KMS-11 (cell line): ENCODE results near the gene ADGRL4.

ENCODE experiments used
- H2AFZ ChIP-seq: fragments of 200-600 bp; sonication (generic); 2 replicates; pipeline ENCODE4 v1.6.1; 2016; ENCODE audit warnings: antibody characterized with exemption, mixed run types, low read depth
- H3K27ac ChIP-seq: fragments of 200-600 bp; sonication (generic); 2 replicates; pipeline ENCODE4 v1.6.1; 2016; ENCODE audit warnings: mild to moderate bottlenecking, mixed run types
- H3K27me3 ChIP-seq: fragments of 200-600 bp; sonication (generic); 2 replicates; pipeline ENCODE4 v1.6.1; 2017; ENCODE audit warnings: mild to moderate bottlenecking, low read depth, mixed run types, moderate library complexity; ENCODE audit not compliant: insufficient read depth
- H3K36me3 ChIP-seq: fragments of 200-600 bp; sonication (generic); 2 replicates; pipeline ENCODE4 v1.6.1; 2017; ENCODE audit warnings: mild to moderate bottlenecking, mixed run types; ENCODE audit not compliant: insufficient read depth
- H3K4me1 ChIP-seq: fragments of 200-600 bp; sonication (generic); 2 replicates; pipeline ENCODE4 v1.6.1; 2016; ENCODE audit warnings: mild to moderate bottlenecking, low read depth, mixed run types; ENCODE audit not compliant: poor library complexity, severe bottlenecking
- H3K4me2 ChIP-seq: fragments of 200-600 bp; sonication (generic); 2 replicates; pipeline ENCODE4 v1.7.0; 2016; ENCODE audit warnings: mild to moderate bottlenecking, mixed run types
- H3K4me3 ChIP-seq: fragments of 200-600 bp; sonication (generic); IDR thresholded peaks from 2 replicates; pipeline ENCODE4 v1.6.1; 2017; ENCODE audit warnings: low read depth, low read length, mixed read lengths; ENCODE audit not compliant: insufficient read depth
- H3K79me2 ChIP-seq: fragments of 200-600 bp; sonication (generic); 2 replicates; pipeline ENCODE4 v1.6.1; 2016; ENCODE audit warnings: low read depth, mixed run types; ENCODE audit not compliant: insufficient read depth
- H3K9ac ChIP-seq: fragments of 200-600 bp; sonication (generic); 2 replicates; pipeline ENCODE4 v1.6.1; 2016; ENCODE audit warnings: mild to moderate bottlenecking, mixed run types
- H4K20me1 ChIP-seq: fragments of 200-600 bp; sonication (generic); 2 replicates; pipeline ENCODE4 v1.6.1; 2016; ENCODE audit warnings: mild to moderate bottlenecking, mixed run types; ENCODE audit not compliant: insufficient read depth
- TF ChIP-seq, protein P1 (sequence below): fragments of 200-600 bp; sonication (generic); conservative IDR thresholded peaks from 2 replicates; pipeline ENCODE4 v1.6.1; 2017; ENCODE audit warnings: low read depth, mild to moderate bottlenecking, antibody characterized with exemption, low read length, moderate library complexity, mixed read lengths

Gene ADGRL4

DNA sequence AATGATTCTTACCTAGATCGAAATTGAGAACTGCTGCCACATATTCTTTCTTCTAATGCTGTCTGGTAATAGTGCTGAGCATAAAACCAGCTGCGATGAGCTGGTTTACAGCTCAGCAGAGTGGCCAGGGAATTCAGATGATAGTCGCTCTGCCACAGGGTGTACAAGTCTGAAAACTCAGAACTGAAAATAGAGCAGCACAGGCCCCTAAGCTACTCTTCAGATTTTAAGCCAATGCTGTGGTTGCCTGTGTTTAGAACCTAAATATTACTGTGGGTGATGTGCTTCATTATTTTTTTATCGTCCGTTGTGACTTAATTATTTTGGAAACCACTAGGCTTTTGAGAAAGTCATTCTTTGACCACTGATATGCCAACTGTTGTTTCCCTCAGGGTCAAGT is 152.0 kb downstream of the ADGRL4 start:
- no peaks in the 10 kb centered on the region for H3K79me2 ChIP-seq
- no peaks in the 10 kb centered on the region for H4K20me1 ChIP-seq
- H3K27ac ChIP-seq, result peak overlapping the region; percentile 76
- H2AFZ ChIP-seq, result 0 out of 2 replicates have a peak overlapping the region, but pooled peaks have one; percentile 14
- peak overlapping the region; percentile 82 for H3K4me2 ChIP-seq
- H3K4me1 ChIP-seq, result peaks cover 40% of the 10 kb centered on the region
- TF ChIP-seq, protein P1, sequence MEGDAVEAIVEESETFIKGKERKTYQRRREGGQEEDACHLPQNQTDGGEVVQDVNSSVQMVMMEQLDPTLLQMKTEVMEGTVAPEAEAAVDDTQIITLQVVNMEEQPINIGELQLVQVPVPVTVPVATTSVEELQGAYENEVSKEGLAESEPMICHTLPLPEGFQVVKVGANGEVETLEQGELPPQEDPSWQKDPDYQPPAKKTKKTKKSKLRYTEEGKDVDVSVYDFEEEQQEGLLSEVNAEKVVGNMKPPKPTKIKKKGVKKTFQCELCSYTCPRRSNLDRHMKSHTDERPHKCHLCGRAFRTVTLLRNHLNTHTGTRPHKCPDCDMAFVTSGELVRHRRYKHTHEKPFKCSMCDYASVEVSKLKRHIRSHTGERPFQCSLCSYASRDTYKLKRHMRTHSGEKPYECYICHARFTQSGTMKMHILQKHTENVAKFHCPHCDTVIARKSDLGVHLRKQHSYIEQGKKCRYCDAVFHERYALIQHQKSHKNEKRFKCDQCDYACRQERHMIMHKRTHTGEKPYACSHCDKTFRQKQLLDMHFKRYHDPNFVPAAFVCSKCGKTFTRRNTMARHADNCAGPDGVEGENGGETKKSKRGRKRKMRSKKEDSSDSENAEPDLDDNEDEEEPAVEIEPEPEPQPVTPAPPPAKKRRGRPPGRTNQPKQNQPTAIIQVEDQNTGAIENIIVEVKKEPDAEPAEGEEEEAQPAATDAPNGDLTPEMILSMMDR, result no peak
- peak overlapping the region; percentile 20; the same call in 1 of the 2 replicates for H3K9ac ChIP-seq
- H3K36me3 ChIP-seq, result no peaks in the 10 kb centered on the region
- H3K27me3 ChIP-seq, result no peaks in the 10 kb centered on the region
- H3K4me3 ChIP-seq, result no peak overlapping the region

DNA sequence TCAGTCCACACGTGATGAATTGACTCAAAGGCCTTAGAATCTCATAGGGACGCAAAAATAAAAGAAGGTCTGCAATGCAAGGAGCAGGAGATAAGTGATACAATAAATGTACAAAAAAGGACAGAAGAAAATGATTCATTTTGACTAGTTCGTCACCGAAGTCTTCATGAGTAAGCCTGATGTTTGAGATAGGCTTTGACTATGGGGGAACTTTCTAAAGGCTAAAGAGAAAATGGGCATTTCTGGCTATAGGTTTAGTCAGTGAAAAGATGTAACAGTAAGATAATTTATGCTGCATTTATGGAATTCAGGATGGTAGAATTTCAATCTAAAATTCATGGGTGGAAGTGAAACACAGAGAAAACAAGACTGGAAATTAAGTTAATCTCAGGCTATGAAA is 163.0 kb downstream of the ADGRL4 start:
- H3K4me1 ChIP-seq, result peaks cover 25% of the 10 kb centered on the region
- no peak overlapping the region for H3K27ac ChIP-seq
- H3K36me3 ChIP-seq, result no peaks in the 10 kb centered on the region
- H3K27me3 ChIP-seq, result no peaks in the 10 kb centered on the region
- no peaks in the 10 kb centered on the region for H4K20me1 ChIP-seq
- no peaks in the 10 kb centered on the region for H3K79me2 ChIP-seq
- no peak overlapping the region for H3K4me2 ChIP-seq
- H3K4me3 ChIP-seq, result no peak overlapping the region
- no peak overlapping the region for H3K9ac ChIP-seq
- TF ChIP-seq, protein P1, result no peak
- H2AFZ ChIP-seq, result no peak overlapping the region

DNA sequence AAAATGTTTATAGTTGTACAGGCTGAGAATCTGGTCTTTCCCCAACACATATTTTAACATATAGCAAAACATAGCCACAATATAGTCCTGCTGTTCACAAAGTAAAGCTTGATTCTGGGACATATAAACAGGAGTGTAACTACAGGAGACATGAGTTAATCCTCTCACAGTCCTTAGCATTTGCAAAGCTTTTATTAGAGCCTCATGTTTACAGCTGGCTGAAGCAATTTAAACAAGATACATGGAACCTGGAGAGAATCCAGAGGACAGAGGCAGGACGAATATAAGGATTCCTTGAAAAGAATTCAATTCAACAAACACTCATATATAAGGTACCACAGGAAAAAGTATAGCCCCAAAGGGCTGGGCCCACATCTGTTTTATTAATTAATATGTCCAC is 163.4 kb downstream of the ADGRL4 start:
- no peak overlapping the region for H3K9ac ChIP-seq
- H4K20me1 ChIP-seq, result no peaks in the 10 kb centered on the region
- H3K4me2 ChIP-seq, result no peak overlapping the region
- no peak overlapping the region for H2AFZ ChIP-seq
- no peak overlapping the region for H3K4me3 ChIP-seq
- no peaks in the 10 kb centered on the region for H3K79me2 ChIP-seq
- no peaks in the 10 kb centered on the region for H3K27me3 ChIP-seq
- no peaks in the 10 kb centered on the region for H3K36me3 ChIP-seq
- TF ChIP-seq, protein P1, result no peak
- no peak overlapping the region for H3K27ac ChIP-seq
- peaks cover 25% of the 10 kb centered on the region for H3K4me1 ChIP-seq

DNA sequence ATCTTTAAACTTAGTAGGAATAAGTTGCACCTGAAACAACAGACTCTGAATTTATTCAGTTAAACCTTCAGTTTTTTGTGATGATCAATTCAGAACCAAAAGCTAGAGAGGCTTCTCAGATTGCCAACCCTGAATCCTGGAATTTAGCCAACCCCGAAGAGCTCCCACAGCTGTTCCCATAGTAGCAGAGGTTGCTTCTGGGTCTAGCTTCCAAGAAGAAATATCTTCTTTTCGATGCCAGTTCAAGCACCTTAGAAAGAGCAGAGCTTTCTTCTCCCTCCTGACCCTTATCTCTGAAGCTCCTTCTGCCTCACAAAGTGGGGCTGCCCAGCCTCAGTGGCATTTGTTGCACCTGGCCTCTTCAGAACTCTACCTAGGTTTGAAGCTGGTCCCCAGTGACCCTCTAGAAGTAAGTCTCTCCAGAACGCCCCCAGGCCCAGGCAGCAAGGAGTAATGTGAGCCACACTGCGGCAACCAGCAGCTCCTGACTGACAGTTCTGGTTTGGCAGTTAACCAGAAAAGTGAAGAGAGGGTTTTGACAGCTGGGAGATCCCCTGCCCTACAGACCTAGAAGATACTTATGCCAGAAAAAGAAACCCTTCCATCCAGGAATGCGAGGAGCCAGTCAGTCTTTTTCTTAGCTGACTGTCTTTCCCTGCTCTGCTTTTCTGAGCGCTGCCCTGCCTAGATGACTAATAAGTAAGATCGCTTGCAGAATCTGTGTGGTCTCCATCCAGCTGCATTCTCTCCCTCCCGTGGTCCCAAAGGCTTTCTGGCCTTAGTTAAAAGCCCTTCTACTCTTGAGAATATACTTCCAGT is 165.9 kb downstream of the ADGRL4 start:
- H2AFZ ChIP-seq, result peak overlapping the region; percentile 41; the same call in 1 of the 2 replicates
- no peak overlapping the region for H3K4me3 ChIP-seq
- TF ChIP-seq, protein P1, result no peak
- H3K27me3 ChIP-seq, result no peaks in the 10 kb centered on the region
- peak overlapping the region; percentile 71 for H3K4me2 ChIP-seq
- peak overlapping the region; percentile 25; the same call in 1 of the 2 replicates for H3K9ac ChIP-seq
- peaks cover 32% of the 10 kb centered on the region for H3K4me1 ChIP-seq
- peak overlapping the region; percentile 45; the same call in 1 of the 2 replicates for H3K27ac ChIP-seq
- H4K20me1 ChIP-seq, result no peaks in the 10 kb centered on the region
- H3K36me3 ChIP-seq, result no peaks in the 10 kb centered on the region
- no peaks in the 10 kb centered on the region for H3K79me2 ChIP-seq
